Gastroesophageal sphincter (tissue), 4 donors: ENCODE data around the gene USP12. TPM values are rescaled to one million over a fixed set of nuclear protein-coding genes. Genes with fewer than 3 reads are reported as not detected.

Source experiments
- ATAC-seq: fragments of 150-250 bp; one replicate; pipeline ENCODE4 v1.9.1; 2016; ENCODE audit warnings: mild to moderate bottlenecking, moderate library complexity
- H3K27ac ChIP-seq, 4 donors: fragments of 200-600 bp; sonication (generic) in 3 of 4; 1 replicate in 3 of 4; 2 replicates in 1 of 4; pipeline ENCODE4 v1.5.1; 2016 to 2019
- H3K27me3 ChIP-seq: fragments of 200-600 bp; sonication (generic); one replicate; pipeline ENCODE4 v1.5.1; 2019
- H3K36me3 ChIP-seq, 2 donors: fragments of 200-600 bp; sonication (generic); one replicate each; pipeline ENCODE4 v1.5.1; 2019; ENCODE audit warnings: control low read depth in 1 of 2
- H3K4me1 ChIP-seq, 3 donors: fragments of 200-600 bp; sonication (generic); 1 replicate in 2 of 3; 2 replicates in 1 of 3; pipeline ENCODE4 v1.5.1; 2016 to 2019; ENCODE audit warnings: control low read depth in 2 of 3
- H3K4me3 ChIP-seq, 2 donors: fragments of 200-600 bp; sonication (generic); one replicate each; pipeline ENCODE4 v1.5.1; 2019; ENCODE audit warnings: mild to moderate bottlenecking in 1 of 2, moderate library complexity in 1 of 2
- H3K9me3 ChIP-seq, 3 donors: fragments of 200-600 bp; sonication (generic); one replicate each; pipeline ENCODE4 v1.5.1; 2017 to 2019; ENCODE audit warnings: control low read depth in 2 of 3
- CTCF ChIP-seq, 4 experiments: fragments of 200-600 bp in 2 of 4; fragments of 450-650 bp in 2 of 4; sonication (generic) in 1 of 4; IDR thresholded peaks; one replicate each; pipeline ENCODE4 v1.5.1; 2017 to 2019; ENCODE audit warnings: antibody characterized with exemption in 4 of 4, mild to moderate bottlenecking in 2 of 4, moderate library complexity in 2 of 4
- EP300 ChIP-seq: sonication (generic); formaldehyde crosslinking; IDR thresholded peaks from one replicate; pipeline ENCODE4 v1.6.1; 2017; ENCODE audit warnings: antibody characterized with exemption, mild to moderate bottlenecking
- POLR2A ChIP-seq, 2 donors: fragments of 450-650 bp; IDR thresholded peaks; one replicate each; pipeline ENCODE4 v1.6.1; 2017; ENCODE audit warnings: antibody characterized with exemption in 2 of 2, mild to moderate bottlenecking in 2 of 2, moderate library complexity in 1 of 2
- POLR2AphosphoS5 ChIP-seq: sonication (generic); formaldehyde crosslinking; IDR thresholded peaks from one replicate; pipeline ENCODE4 v1.6.1; 2017; ENCODE audit warnings: antibody characterized with exemption
- WGBS, 2 donors: methylation state at CpG; one replicate each; pipeline ENCODE4 v1.1.5; 2018; ENCODE audit warnings: low coverage in 1 of 2; 5-methylcytosine and 5-hydroxymethylcytosine counted together
- total RNA-seq, 4 donors: library from RNA; depleted of rRNA; stranded (reverse); fragments of >200 nt; gene quantifications; one replicate each; pipeline ENCODE4 v1.1.0, GENCODE V29; 2016

Gene USP12
- total RNA-seq, 4 donors from 2014 or later: 55.7 to 116 (median 78.8) TPM

DNA sequence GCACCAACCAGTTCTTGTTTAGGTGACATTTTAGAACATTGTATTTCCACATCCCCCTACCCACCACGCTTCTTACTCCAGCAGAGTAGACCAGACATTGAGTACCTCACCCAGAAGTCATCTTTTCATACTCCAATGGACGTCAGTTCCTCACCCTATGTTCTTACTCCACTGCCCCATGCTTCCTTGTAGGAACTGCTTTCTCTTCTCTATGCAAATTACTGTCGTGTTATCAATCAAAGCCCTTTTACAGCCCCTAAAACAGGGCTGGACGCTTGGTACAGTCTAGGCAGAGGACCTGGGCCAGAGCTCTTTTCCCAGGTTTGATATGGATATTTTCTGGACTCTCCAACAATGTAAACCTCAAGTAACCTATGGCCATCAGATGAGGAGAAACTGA lies 58.2 kb downstream of the USP12 start:
- no peak for TF ChIP-seq EP300
- no peak for TF ChIP-seq POLR2AphosphoS5
- no peak for TF ChIP-seq CTCF (IDR thresholded peaks at IDR 0.05)
- Histone ChIP-seq H3K4me1 (peaks cover 0 to 38% (median 2%) of the 10 kb centered on the region in 3 donors), H3K4me3 (no peak overlapping the region), H3K9me3 (no peaks in the 10 kb centered on the region), H3K36me3 (peaks cover 0 to 10% of the 10 kb centered on the region in 2 donors), H3K27me3 (no peaks in the 10 kb centered on the region), H3K27ac (no peak overlapping the region)
- 85 to 90% methylated on average over 3 to 4 of the region's 4 CpGs for WGBS, 2 donors
- no peak for ATAC-seq

DNA sequence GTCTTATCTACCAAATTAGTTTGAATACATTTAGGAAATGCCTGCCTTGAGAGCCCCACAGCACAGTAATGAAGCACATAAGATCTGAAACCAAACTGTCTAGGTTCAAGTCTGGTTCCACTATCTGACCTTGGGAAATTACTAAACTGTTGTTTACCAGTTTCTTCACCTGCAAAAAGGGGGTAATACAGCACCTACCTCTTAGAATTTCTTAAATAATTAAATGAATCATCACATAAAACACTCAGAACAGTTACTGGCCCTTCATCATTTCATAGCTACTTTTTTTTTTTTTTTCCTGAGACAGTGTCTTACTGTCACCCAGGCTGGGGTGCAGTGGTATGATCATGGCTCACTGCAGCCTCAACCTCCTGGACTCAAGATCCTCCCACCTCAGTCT lies 59.6 kb downstream of the USP12 start:
- peaks cover 0 to 10% of the 10 kb centered on the region in 2 donors for H3K36me3 ChIP-seq
- TF ChIP-seq EP300: no peak
- TF ChIP-seq POLR2A (IDR thresholded peaks at IDR 0.05): no peak
- no peak for TF ChIP-seq CTCF (IDR thresholded peaks at IDR 0.05)
- no peaks in the 10 kb centered on the region for H3K9me3 ChIP-seq
- H3K27me3 ChIP-seq: no peaks in the 10 kb centered on the region
- H3K4me3 ChIP-seq: no peak overlapping the region
- no peak overlapping the region for H3K27ac ChIP-seq
- peaks cover 0 to 23% (median 0%) of the 10 kb centered on the region in 3 donors for H3K4me1 ChIP-seq
- ATAC-seq: no peak

DNA sequence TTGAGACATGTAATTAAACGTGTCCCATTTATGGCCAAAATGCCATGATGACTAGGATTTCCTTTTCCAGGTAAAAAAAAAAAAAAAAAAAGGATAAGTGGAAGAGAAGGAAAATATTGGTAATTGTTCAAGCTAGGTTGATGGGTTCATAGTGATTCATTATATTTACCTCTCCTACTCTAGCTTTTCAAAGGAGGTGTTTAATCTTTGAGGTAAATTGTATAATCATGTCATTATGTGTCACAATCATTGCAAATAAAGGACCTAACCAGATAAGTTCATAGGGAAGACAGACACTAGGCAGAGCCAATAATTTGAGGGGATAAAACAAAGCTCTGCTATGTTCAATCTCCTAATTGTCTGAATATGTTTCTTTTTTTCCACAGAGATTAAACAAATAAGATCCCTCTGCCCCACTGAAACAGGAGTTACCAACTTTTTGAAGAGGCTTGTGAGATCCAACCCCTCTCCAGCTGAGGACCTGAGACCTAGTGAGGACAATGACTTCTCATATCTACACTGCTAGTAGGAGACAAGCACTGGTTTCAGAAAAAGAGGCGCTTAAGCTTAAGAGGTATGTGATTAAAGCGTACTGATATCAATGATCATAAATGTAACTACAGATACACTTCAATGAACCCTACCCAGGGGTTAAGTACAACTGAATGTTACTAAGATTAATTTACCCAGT lies 61.4 kb downstream of the USP12 start:
- Histone ChIP-seq H3K36me3 (peaks cover 0 to 9% of the 10 kb centered on the region in 2 donors), H3K4me3 (no peak overlapping the region), H3K27ac (no peak overlapping the region), H3K27me3 (no peaks in the 10 kb centered on the region), H3K4me1 (peaks cover 0 to 15% (median 0%) of the 10 kb centered on the region in 3 donors), H3K9me3 (no peaks in the 10 kb centered on the region)
- TF ChIP-seq POLR2A (IDR thresholded peaks at IDR 0.05) (no peak), EP300 (no peak), CTCF (IDR thresholded peaks at IDR 0.05) (no peak), POLR2AphosphoS5 (no peak)
- WGBS, 2 donors: 80 to 94% methylated on average over 1 to 3 of the region's 3 CpGs
- ATAC-seq: no peak

- H3K4me3 ChIP-seq: no peak overlapping the region
- H3K9me3 ChIP-seq: no peaks in the 10 kb centered on the region
- H3K27me3 ChIP-seq: no peaks in the 10 kb centered on the region
- peaks cover 0 to 23% (median 0%) of the 10 kb centered on the region in 3 donors for H3K4me1 ChIP-seq
- H3K27ac ChIP-seq: no peak overlapping the region
- 86 to 87% methylated on average over 5 of the region's 5 CpGs for WGBS, 2 donors
- no peak for TF ChIP-seq EP300
- ATAC-seq: no peak
- H3K36me3 ChIP-seq: peaks cover 0 to 28% of the 10 kb centered on the region in 2 donors
Measured at GRCh38 chr13:27106144-27106543, 65.5 kb downstream of the USP12 start.

GRCh38 chr13:27104606-27105005 lies 67.0 kb downstream of the USP12 start:
- TF ChIP-seq EP300 (no peak), POLR2AphosphoS5 (no peak), POLR2A (IDR thresholded peaks at IDR 0.05) (no peak), CTCF (IDR thresholded peaks at IDR 0.05) (no peak)
- H3K36me3 ChIP-seq: peaks cover 0 to 28% of the 10 kb centered on the region in 2 donors
- no peaks in the 10 kb centered on the region for H3K9me3 ChIP-seq
- 64 to 67% methylated on average over 4 of the region's 4 CpGs for WGBS, 2 donors
- H3K27me3 ChIP-seq: no peaks in the 10 kb centered on the region
- no peak for ATAC-seq
- H3K4me1 ChIP-seq: peaks cover 0 to 34% (median 0%) of the 10 kb centered on the region in 3 donors
- H3K27ac ChIP-seq: no peak overlapping the region
- no peak overlapping the region for H3K4me3 ChIP-seq
